HG03442 (cell line): ENCODE measurements around the gene RBPJ.

ENCODE experiments used
- ATAC-seq: cut with Tn5 transposase; IDR thresholded peaks from one replicate; pipeline ENCODE4 v1.9.1; 2021; ENCODE audit warnings: mild to moderate bottlenecking, moderate library complexity; ENCODE audit not compliant: unreplicated experiment

RBPJ gene

DNA sequence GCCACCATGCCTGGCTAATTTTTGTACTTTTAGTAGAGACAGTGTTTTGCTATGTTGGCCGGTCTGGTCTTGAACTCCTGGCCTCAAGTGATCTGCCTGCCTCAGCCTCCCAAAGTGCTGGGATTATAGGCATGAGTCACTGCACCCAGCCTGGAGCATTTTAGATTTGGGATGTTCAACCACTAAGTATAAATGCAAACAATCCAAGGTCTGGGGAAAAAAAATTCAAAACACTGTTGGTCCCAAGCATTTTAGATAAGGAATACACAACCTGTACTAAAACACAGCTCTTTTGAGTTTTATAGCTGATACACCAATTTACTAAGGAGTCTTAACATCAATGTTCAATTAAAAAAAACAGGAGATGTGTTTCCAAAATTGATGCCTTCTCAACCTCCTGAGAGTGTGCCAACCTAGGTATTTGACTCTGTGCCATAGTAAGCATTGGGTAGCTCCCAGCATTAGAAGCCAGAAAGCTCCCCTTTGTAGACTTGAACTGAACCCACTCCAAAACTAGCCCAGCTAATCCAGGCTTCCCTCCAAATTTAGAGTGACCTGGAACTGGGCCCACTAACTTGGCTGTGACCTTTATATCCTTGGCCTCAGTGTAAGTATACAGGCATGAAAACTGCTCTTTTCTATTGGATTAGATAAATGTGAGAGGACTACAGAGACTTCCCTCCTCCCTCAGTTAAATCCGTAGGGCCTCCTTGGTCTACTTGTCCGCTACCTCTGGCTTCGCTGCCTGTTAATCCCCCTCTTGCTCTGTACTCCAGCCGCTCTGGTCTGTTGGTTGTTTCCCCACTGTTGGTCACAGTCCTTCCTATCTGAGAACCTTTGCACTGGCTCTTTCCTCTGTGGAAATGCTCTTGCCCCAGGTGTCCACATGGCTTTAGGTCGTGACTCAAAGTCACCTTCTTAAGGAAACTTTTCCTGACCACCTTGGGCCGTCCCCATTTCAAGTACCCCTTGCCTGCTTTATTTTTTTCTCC lies 91.9 kb downstream of the RBPJ start:
- ATAC-seq, result no peak

DNA sequence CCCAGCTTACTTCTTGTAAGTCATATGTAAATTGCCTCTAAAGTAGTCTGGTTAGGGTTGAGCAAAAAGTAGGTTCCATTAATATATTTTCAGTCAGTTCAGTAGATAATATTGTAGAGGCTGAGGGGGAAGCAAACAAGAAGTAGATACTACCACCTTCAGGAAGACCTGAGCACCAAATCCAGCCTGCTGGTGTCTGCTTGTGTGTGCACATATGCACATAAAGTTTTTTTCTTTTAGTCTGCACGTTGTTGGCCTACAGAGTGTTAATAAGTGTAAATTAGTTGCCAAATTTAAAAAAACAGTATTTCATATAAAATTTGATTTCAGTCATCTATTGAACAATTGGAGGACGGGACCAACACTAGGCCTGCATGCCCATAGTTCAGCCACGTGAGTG lies 92.8 kb downstream of the RBPJ start:
- ATAC-seq, result no peak

DNA sequence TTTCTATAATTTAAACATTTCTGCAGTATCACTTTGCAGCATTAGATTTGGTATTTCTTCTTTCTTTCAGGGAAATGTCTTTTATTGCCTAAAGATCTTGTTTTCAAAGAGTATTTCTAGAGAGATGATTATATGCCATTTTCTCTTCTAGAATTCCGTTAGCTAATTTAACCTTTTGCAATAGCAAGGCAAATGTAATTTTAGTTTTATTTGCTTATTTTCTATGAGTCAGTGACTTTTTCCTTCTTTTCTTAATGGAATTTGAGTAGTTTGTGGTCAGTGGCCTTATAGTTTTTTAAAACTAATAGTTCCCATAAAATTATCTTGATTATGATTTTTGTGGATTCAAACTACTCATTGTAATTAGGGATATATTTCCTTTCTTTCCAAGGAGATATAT lies 97.3 kb downstream of the RBPJ start:
- ATAC-seq, result no peak

DNA sequence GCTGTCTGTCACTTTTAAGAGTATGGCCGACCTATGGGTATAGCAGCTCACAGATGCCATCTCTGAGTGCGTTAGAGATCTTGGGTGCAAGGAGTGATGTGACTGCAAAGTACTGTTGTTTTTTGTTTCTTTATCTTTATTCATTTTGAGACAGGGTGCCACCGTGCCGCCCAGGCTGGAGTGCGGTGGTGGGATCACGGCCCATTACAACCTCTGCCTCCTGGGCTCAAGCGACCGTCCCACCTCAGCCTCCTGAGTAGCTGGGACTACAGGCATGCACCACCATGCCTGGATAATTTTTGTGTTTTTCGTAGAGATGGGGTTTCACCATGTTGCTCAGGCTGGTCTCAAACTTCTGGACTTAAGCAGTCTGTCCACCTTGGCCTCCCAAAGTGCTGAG lies 98.0 kb downstream of the RBPJ start:
- ATAC-seq, result no peak

GRCh38 chr4:26420438-26420837 lies 99.6 kb downstream of the RBPJ start:
- no peak for ATAC-seq

GRCh38 chr4:26420913-26421312 lies 100.1 kb downstream of the RBPJ start:
- no peak for ATAC-seq

- no peak for ATAC-seq
Measured at GRCh38 chr4:26424153-26424552, 103.3 kb downstream of the RBPJ start.

- no peak for ATAC-seq
Measured at GRCh38 chr4:26424838-26425237, 104.0 kb downstream of the RBPJ start.

DNA sequence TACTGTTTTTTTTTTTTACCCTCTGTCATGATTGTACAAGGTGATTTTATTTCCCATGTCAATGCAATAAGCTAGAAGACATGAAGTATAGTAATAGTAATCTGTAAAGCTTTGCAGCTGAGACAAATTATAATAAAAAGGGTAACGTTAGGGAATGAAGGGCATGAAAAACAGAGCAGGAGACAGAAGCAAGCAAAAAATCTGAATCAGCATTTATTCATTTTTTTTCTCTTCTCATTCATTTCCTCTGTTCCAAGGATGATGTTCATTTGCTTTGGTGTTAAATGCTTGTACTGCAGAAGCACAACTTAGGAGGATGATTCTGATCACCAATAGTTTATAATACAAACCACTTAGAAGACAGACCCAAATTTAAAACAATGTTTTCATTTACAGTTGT lies 105.1 kb downstream of the RBPJ start:
- no peak for ATAC-seq

GRCh38 chr4:26426892-26427291 lies 106.1 kb downstream of the RBPJ start:
- no peak for ATAC-seq

- no peak for ATAC-seq
Measured at GRCh38 chr4:26429910-26430309, 109.1 kb downstream of the RBPJ start.

- ATAC-seq, result no peak
Measured at GRCh38 chr4:26431461-26432180, 110.8 kb downstream of the RBPJ start.

DNA sequence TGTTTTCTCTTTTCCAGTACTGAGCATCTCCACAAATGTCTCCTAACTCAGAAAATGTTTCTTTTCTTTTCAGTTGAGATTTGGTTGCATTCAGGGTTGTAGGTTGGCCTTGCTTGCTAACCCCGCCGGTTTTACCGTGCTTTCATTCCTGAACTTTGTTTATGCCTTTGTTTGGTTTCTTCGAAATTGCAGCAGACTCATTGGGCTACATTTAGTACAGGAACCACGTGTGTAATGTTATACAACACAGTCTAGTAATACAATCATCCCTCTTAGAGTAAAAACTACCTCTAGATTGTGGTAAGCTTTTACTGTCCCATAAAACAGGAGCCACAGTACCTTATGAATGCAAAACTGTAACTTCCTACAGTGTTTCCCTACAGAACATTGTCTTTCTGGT lies 111.6 kb downstream of the RBPJ start:
- ATAC-seq, result no peak

DNA sequence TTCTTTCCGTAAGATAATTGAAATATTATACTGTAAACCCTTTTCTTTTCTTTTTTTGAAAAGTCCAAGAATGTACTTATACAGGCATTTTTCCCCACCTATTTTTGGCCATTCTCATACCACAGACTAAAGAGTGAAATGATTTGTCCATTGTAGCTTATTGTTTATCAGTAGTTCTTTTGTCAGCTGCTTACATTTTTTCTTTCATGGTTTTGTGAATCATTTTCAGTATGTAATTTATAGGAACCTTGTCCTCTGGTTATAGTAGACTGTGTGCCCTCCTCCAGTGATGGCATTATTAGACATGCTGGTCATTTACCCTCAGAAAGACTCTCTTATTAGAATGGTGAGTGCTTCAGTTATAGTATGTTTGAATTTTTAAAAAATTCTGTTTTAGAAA lies 112.7 kb downstream of the RBPJ start:
- ATAC-seq, result no peak

GRCh38 chr4:26434030-26434639 lies 113.3 kb downstream of the RBPJ start:
- ATAC-seq, result no peak

GRCh38 chr4:26441102-26441501 lies 120.3 kb downstream of the RBPJ start:
- no peak for ATAC-seq

GRCh38 chr4:26441771-26442170 lies 121.0 kb downstream of the RBPJ start:
- ATAC-seq, result no peak

GRCh38 chr4:26447378-26447777 lies 126.6 kb downstream of the RBPJ start:
- no peak for ATAC-seq

DNA sequence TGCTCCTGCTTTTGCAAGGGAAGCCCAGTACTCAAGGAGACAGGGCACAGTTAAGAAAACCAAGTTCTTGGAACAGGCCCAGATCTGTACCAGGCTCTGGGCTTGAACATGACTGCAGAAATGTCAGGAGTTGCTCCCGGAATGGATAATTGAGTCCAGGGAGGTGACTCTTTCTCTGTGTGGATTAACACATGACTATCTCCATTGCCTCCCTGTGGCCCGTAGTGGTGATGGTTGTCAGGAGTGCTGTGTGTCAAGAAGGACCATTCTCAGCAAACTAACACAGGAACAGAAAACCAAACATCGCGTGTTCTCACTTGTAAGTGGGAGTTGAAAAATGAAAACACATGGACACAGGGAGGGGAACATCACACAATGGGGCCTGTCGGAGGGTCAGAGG lies 129.6 kb downstream of the RBPJ start:
- ATAC-seq, result no peak

DNA sequence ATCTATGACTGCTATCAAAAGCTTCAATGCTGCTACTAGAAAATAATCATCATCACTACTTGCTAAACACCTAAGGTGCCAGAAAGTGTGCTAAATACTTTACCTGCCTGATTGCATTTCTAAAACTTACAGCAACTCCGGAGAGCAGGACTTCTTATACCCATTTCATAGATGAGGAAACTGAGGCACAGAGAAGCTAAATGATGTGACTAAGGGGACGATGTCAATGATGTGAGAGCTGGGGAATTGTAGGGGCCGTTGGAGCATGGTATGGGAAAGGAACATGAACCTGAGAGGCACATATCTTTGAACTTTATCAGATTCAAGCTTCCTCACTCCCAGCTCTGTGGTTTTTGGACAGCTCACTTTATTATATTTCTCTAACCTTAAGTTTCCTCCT lies 130.8 kb downstream of the RBPJ start:
- no peak for ATAC-seq
